ENCODE measurements around the gene RAB1A. TPM values are rescaled to one million over a fixed set of nuclear protein-coding genes. Genes with fewer than 3 reads are reported as not detected.
A peak's percentile ranks its signal among the peaks of the same experiment; 100 is the strongest.

RAB1A gene
- total RNA-seq, 6 donors from 2014 or later: 32.5 to 131 (median 109) TPM

DNA sequence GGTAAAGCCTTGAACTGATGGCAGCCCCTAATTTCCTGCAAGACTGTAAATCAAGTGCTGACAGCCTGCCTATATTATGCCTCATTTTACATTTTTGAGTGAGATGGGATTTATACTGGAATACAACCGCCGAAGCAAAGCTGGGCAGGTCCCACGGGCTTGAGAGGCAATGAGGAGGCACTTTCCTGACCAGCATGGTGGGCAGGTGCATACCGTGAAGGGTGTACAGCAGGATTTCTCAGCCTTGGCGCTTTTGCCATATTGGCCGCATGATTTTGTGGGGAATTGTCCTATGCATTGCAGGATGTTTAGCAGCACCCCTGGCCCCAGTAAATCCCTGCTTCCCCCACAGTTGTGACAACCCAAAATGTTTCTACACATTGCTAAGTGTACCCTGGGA is 50.9 kb downstream of the RAB1A start:
- H3K9me3 ChIP-seq: no peaks in the 10 kb centered on the region
- peaks cover 18 to 40% (median 25%) of the 10 kb centered on the region in 4 donors for H3K4me1 ChIP-seq
- H3K27ac ChIP-seq: no peak overlapping the region
- DNase-seq (no peak), ATAC-seq (ENCODE audit: low FRiP score in 2 of 2) (no peak)
- WGBS, 2 donors: 97 to 100% methylated on average over 3 to 6 of the region's 6 CpGs
- no peak overlapping the region for H3K4me3 ChIP-seq
- peaks cover 7 to 77% (median 29%) of the 10 kb centered on the region in 4 donors for H3K36me3 ChIP-seq
- TF ChIP-seq POLR2AphosphoS5 (IDR thresholded peaks at IDR 0.05) (no peak), POLR2A (IDR thresholded peaks at IDR 0.05) (no peak), EP300 (IDR thresholded peaks at IDR 0.05) (no peak)
- TF ChIP-seq, protein P1, sequence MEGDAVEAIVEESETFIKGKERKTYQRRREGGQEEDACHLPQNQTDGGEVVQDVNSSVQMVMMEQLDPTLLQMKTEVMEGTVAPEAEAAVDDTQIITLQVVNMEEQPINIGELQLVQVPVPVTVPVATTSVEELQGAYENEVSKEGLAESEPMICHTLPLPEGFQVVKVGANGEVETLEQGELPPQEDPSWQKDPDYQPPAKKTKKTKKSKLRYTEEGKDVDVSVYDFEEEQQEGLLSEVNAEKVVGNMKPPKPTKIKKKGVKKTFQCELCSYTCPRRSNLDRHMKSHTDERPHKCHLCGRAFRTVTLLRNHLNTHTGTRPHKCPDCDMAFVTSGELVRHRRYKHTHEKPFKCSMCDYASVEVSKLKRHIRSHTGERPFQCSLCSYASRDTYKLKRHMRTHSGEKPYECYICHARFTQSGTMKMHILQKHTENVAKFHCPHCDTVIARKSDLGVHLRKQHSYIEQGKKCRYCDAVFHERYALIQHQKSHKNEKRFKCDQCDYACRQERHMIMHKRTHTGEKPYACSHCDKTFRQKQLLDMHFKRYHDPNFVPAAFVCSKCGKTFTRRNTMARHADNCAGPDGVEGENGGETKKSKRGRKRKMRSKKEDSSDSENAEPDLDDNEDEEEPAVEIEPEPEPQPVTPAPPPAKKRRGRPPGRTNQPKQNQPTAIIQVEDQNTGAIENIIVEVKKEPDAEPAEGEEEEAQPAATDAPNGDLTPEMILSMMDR (IDR thresholded peaks at IDR 0.05): no peak
- no peaks in the 10 kb centered on the region for H3K27me3 ChIP-seq

DNA sequence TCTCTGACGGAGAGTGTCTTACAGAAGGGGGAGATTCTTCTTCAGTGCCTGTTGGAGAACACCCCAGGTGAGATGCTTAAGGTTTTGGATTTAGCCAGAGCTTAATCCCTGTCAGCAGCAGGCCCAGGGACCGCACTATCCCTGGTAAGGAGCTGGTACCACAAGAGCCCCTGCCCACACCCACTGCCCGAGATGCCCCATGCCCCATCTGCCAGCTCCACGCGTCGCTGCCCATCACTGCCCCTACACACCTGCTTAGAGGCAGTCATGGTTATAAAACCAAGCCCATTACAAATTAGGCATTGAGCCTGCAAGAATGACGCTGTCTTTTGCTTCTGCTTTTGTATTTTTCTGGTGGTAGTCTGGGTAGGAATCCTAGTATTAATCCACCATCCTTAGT is 52.0 kb downstream of the RAB1A start:
- WGBS, 2 donors: 93 to 97% methylated on average over 7 of the region's 7 CpGs
- peaks cover 18 to 40% (median 25%) of the 10 kb centered on the region in 4 donors for H3K4me1 ChIP-seq

DNA sequence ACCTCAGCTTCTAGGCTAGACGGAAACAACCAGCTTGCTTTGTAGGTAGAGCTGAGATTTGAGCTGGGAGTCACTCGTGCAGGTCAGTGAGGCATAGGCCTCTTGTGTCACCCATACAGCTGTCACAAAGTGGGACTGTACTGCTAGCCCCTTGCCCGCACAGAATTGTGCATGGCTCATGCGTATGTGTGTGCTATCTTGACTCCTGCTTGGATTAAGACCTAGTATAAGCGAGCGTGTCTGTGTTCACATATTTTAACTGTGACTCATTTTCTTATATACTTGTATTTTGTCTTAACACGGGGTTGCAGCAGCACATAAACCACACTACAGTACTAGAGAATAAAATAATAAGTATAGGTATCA is 53.6 kb downstream of the RAB1A start:
- H3K4me1 ChIP-seq: peaks cover 16 to 33% (median 21%) of the 10 kb centered on the region in 4 donors
- H3K9me3 ChIP-seq: no peaks in the 10 kb centered on the region
- TF ChIP-seq, protein P1 (IDR thresholded peaks at IDR 0.05): no peak
- no peak for TF ChIP-seq EP300 (IDR thresholded peaks at IDR 0.05)
- TF ChIP-seq POLR2A (IDR thresholded peaks at IDR 0.05): no peak
- no peak for TF ChIP-seq POLR2AphosphoS5 (IDR thresholded peaks at IDR 0.05)
- ATAC-seq (ENCODE audit: low FRiP score in 2 of 2) (peak in 1 of 2 donors; percentile 17), DNase-seq (no peak)
- H3K4me3 ChIP-seq: no peak overlapping the region
- WGBS, 2 donors: 70 to 81% methylated on average over 7 of the region's 7 CpGs
- peaks cover 5 to 77% (median 32%) of the 10 kb centered on the region in 4 donors for H3K36me3 ChIP-seq
- H3K27me3 ChIP-seq: no peaks in the 10 kb centered on the region
- peak overlapping the region in 3 of 4 donors; percentile 67 to 71 (median 67) for H3K27ac ChIP-seq

More for the DNA sequence above, 52.0 kb downstream of the RAB1A start:
- DNase-seq (no peak), ATAC-seq (ENCODE audit: low FRiP score in 2 of 2) (no peak)
- H3K36me3 ChIP-seq: peaks cover 7 to 77% (median 27%) of the 10 kb centered on the region in 4 donors
- H3K4me3 ChIP-seq: no peak overlapping the region
- no peak for TF ChIP-seq POLR2AphosphoS5 (IDR thresholded peaks at IDR 0.05)
- TF ChIP-seq EP300 (IDR thresholded peaks at IDR 0.05): no peak
- TF ChIP-seq, protein P1 (IDR thresholded peaks at IDR 0.05): no peak
- no peak for TF ChIP-seq POLR2A (IDR thresholded peaks at IDR 0.05)
- no peaks in the 10 kb centered on the region for H3K9me3 ChIP-seq
- peak overlapping the region in 1 of 4 donors; percentile 71 for H3K27ac ChIP-seq
- no peaks in the 10 kb centered on the region for H3K27me3 ChIP-seq

DNA sequence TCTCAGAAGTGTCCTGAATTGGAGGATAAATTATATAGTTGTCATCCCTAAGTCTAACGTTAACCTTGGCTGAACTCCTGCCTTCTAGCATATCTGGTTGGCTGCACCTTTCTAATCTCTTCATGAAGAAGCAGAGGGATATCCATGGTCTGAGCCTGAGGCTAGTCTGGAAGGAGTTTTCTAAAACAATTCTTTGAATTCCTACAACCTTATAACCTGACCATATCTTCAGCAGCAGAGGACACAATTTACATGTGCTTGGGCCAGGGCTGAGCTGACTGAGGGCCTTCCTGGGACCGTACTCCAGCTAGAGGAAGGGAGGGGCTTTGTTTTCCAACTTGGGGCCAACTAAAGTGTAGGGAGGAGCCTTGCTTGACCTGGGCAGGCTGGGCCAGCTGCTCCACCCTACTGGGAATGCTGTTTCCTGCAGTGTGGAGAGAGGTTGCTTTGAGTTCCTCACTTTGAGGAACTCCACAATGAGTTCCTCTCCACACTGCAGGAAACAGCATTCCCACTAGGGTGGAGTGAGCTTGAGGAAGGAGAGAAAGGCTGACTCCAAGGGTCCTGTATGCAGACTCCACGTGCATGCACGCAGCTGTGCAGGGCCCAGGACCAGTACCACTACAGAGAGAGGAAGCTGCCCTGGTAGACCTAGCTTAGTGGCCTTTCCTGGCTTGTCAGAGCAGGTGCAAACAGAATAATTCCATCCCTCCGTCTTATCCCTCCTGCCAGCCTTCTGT is 54.1 kb downstream of the RAB1A start:
- peak in 1 of 2 donors; percentile 74 for DNase-seq
- Histone ChIP-seq H3K27me3 (no peaks in the 10 kb centered on the region), H3K4me1 (peaks cover 17 to 31% (median 26%) of the 10 kb centered on the region in 4 donors), H3K27ac (peak overlapping the region; percentile 1 to 71 (median 67)), H3K4me3 (no peak overlapping the region), H3K9me3 (no peaks in the 10 kb centered on the region), H3K36me3 (peaks cover 5 to 77% (median 35%) of the 10 kb centered on the region in 4 donors)
- peak; percentile 64 to 78 for ATAC-seq (ENCODE audit: low FRiP score in 2 of 2)
- WGBS, 2 donors: 44 to 46% methylated on average over 4 to 5 of the region's 5 CpGs
- no peak for TF ChIP-seq EP300 (IDR thresholded peaks at IDR 0.05)
- TF ChIP-seq POLR2AphosphoS5 (IDR thresholded peaks at IDR 0.05): peak; percentile 12 to 41

DNA sequence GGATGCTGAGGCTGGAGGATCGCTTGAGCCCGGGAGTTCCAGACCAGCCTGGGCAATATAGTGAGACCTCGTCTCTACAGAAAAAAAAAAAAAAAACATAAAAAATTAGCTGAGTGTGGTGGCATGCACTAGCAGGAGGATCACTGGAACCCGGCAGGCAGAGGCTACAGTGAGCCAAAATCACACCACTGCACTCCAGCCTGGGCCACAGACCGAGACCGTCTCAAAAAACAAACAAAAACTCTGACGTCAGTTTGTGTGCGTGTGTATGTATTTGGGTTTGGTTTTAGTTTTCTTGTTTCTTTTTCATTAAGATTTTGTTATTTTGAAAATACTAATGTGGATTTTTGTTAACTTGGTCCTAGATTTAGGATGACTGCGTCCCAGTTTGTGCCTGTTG is 54.7 kb downstream of the RAB1A start:
- H3K27me3 ChIP-seq: no peaks in the 10 kb centered on the region
- no peak for DNase-seq
- TF ChIP-seq POLR2A (IDR thresholded peaks at IDR 0.05) (no peak), EP300 (IDR thresholded peaks at IDR 0.05) (no peak)
- TF ChIP-seq, protein P1 (IDR thresholded peaks at IDR 0.05): no peak
- H3K9me3 ChIP-seq: no peaks in the 10 kb centered on the region
- peaks cover 5 to 76% (median 35%) of the 10 kb centered on the region in 4 donors for H3K36me3 ChIP-seq
- peaks cover 16 to 36% (median 31%) of the 10 kb centered on the region in 4 donors for H3K4me1 ChIP-seq
- H3K4me3 ChIP-seq: no peak overlapping the region
- ATAC-seq (ENCODE audit: low FRiP score in 2 of 2): no peak
- H3K27ac ChIP-seq: peak overlapping the region in 3 of 4 donors; percentile 1 to 71 (median 49)
- 69 to 80% methylated on average over 9 of the region's 9 CpGs for WGBS, 2 donors

Measured in upper lobe of left lung (tissue), 6 donors.